ENCODE measurements around the gene THSD8. TPM values are rescaled to one million over a fixed set of nuclear protein-coding genes. Genes with fewer than 3 reads are reported as not detected.
A peak's percentile ranks its signal among the peaks of the same experiment; 100 is the strongest.
"Not testable (repeated sequence)": the region's sequence is repeated elsewhere in the genome, so short reads cannot be mapped to it uniquely, and the experiment has no call there.

THSD8 gene
- total RNA-seq, 1 donor from 2014 or later, result 0.82 TPM

DNA sequence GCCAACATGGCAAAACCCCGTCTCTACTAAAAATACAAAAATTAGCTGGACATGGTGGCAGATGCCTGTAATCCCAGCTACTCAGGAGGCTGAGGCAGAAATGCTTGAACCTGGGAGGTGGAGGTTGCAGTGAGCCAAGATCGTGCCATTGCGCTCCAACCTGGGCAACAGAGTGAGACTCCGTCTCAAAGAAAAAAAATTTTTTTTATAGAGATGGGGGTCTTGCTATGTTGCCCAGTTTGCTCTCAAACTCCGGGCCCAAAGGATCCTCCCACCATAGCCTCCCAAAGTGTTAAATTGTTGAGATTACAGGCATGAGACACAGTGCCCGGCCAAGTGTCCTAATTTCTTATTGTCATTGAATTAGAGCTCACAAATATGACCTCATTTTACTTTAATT is 15.3 kb downstream of the THSD8 start:
- not testable (repeated sequence) for FAIRE-seq; DNase-seq (ENCODE audit: low spot score in 2 of 2)

DNA sequence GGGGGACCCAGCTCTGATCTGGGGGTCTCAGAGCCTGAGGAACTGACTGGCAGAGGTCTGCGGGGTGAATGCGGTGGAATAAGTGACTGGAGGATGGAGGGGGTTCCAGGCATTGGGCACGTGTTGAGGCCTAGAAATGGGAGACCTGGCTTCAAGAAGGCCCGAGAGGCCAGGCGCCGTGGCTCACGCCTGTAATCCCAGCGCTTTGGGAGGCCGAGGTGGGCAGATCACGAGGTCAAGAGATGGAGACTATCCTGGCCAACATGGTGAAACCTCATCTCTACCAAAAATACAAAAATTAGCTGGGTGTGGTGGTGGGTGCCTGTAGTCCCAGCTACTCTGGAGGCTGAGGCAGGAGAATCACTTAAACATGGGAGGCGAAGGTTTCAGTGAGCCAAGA is 15.9 kb downstream of the THSD8 start:
- DNase-seq (ENCODE audit: low spot score in 2 of 2); FAIRE-seq: not testable (repeated sequence)

DNA sequence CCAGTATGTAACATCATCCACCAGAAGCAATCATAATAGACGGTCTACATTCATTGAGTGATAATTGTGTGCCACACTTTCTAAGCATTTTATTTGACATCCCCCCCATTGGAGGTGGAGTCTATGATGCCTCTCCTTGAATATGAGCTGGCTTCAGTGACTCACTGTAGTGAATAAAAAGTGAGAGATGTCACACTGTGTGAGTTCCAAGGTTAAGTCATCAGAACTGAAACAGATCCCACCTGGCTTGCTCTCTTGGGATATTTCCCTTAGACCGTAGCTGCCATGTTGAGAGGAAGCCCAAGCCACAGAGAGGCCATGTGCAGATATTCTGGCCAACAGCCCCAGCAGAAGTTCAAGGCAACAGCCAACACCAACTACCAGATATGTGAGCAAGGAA is 19.9 kb downstream of the THSD8 start:
- FAIRE-seq (no peak), DNase-seq (ENCODE audit: low spot score in 2 of 2) (no peak)

DNA sequence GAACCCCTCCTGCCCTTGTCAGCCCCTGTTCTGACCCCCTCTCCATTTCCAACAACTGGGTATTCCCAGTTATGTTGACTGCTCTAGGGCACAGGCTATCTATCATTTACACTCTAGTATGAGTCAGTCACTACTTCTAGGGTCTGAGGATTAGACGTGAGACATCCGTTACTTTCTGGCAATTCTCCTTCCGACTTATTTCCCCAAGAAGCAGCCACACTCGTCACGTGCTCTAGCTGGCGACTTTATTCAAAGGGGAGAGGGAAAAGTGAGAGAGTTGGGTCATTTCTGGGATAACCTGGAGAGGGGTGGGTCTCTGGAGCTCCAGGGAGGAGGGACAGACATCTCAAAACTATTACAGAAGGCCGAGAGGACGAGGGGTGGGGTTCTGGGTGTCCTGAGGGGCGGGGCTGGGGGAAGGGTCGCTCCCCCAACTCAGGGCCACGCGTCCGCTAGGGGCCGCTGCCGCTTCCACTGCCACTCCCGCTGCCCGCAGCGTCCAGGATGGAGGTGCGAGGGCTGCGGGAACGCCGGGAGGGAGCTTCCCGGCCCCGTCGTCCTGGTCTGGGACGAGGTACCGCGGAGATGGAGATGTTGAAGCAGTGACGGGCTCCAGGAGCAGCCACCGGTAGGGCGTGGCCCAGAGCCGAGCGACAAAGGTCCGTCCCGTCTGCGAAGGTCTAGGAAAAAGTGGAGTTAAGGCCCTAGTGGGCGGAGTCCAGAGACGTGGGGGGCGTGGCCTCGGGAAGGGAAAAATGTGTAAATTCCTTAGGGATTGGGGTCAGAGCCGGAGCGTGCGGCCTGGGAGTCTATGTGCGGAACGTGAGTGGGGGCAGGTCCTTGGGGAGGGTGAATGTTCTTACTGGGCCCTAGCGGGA is 23.6 kb downstream of the THSD8 start:
- FAIRE-seq (no peak), DNase-seq (ENCODE audit: low spot score in 2 of 2) (peak in 1 of 2 donors; percentile 15)

DNA sequence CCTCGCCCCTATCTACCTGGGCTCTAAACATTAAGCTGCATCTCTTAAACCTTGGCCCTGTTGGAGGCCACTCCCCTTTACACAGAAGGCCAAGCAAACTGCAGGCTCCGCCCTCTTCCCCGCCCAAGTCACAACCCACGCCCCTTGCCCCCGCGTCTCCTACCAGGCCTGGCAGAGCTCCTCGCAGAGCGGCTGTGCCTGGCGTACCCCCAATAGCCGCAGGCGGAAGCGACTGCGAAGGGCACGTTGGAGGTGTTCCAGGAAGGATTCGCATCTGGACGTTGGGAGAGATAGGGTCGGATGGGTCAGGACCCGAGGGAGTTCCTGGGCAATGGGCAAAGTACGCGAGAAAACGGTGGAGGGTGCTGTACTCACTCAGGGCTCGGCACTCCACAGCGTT is 26.6 kb downstream of the THSD8 start:
- no peak for DNase-seq (ENCODE audit: low spot score in 2 of 2)
- no peak for FAIRE-seq

DNA sequence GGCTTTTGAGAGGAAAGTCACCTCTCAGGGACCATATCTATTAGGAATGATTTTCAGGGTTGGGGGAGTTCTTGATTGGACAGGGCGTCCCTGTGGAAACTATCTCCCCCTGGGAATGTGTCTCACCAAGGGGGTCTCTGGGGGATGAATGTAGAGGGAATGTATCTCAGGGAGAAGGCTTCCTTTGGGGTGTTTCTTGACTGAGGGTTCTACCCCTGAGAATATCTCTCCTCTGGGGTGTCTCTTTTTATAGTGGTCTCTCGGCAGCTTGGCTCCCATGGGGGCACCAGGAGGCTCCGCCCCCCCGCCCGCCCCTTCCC is 31.5 kb downstream of the THSD8 start:
- FAIRE-seq (no peak), DNase-seq (ENCODE audit: low spot score in 2 of 2) (no peak)

DNA sequence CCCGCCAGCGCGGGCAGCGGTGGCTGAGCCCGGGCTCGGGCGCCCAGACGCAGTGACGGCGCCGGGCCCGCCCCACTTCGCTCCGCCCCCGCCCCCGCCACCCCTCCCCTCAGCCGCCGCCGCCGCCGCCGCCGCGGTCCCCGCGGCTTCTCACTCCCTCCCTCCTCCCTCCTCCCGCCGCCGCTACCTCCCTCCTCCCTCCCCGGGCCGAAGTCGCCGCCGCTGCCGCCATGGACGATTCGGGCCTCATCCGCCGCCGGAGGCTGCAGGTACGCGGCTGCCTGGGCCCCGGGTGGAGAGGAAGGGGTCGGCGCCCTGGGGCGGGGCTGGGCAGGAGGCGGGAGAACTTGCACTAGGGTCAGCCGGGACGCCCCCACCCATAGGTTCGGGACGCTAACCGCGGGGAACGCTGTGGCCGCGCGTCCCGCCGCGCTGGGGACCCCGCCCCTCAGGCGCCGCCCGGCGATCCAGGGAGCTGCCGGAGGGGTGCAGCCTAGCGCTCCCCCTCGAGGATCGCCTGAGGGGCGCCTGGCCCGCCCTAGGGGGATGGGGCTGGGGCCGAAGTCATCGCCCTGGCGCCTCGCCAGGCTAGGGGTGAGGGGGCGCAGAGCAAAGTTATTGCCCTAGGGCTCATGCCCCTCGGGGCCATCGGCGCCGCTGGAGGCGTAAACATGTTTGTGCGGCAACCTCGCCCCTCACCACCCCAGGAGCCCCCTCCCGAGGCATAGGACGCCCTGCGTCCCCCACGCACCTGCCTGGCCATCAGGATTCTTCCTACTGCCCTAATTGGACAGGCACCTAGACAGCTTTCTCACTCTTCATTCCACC is 32.1 kb downstream of the THSD8 start:
- FAIRE-seq (no peak), DNase-seq (ENCODE audit: low spot score in 2 of 2) (peak in 1 of 2 donors; percentile 69)

DNA sequence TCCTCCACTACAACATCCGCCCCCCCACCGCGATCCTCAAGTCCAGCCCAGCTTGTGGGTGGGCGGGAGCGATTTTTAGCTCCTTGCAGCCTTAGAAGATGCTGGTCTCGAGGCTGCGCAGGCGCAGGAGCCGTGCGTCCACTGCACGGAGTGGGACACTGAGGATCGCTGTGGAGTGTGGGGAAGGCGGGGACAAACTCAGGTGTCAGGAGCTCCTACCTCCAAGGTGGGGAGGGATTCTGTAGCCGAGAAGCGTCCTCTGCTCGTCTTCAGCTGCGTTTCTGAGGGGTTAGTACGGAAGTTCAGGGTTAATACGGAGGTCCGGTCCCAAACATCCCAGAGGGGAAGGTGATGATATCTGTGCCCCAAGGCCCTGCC is 32.7 kb downstream of the THSD8 start, which contains the start of gene RTBDN:
Gene RTBDN, minus strand, starts transcription at position 14 of the 378 bp plus-strand sequence. CDS start 4,600 bp downstream, outside the sequence.
- no peak for DNase-seq (ENCODE audit: low spot score in 2 of 2)
- FAIRE-seq, result no peak

DNA sequence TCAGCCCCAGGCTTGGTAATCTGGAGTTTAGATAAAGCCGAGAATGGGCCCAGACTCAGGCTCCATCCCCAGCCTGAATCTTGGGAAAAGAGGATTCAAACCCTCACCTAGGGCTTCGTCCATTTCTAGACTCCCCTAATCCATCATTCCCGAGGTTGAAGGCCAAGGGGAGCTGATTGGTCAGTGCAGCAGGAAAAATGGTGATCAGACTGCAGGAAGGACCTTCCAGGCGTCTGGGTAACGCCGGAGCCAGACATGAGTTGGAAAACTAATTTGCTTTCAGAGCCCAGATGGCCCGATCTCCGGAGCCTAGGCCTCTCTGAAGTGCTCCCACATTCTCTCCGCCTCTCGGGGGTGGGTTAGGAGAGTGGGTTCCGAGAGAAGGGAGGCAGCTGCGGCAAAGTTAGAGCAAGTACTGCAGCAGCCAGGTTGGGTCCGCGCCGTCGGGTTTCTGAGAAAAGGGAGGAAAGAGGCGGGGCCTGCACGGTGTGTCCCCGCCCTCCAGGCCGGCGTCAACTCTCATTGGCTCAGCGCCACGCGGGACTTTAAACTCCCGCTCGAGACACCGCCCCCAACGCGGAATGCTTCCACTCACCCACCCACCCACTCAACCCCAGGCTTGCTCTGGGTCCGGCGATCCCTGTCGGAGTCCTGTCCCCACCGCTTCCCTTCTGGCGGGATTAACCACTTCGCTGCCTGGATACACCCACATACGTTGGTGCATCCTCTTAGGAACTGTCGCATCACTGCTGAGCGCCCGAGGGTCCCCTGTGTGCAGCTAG is 33.3 kb downstream of the THSD8 start:
- DNase-seq (ENCODE audit: low spot score in 2 of 2), result no peak
- FAIRE-seq, result no peak

DNA sequence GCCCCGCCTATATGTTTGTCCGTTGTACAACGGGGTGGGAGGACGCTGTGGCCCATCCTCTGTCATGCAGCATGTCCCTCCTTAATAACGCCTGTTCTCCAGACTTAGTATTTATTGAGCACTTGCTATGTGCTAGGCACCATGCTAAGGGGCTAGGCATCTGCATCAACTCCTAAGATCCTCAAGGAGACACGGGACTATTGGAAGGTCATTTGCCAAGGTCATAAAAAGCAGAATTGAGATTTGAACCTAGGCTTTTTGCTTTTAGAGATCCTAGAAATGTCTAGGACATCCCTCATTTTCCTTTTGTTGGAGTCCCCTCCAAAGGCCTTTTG is 34.6 kb downstream of the THSD8 start:
- DNase-seq (ENCODE audit: low spot score in 2 of 2) (no peak), FAIRE-seq (no peak)

DNA sequence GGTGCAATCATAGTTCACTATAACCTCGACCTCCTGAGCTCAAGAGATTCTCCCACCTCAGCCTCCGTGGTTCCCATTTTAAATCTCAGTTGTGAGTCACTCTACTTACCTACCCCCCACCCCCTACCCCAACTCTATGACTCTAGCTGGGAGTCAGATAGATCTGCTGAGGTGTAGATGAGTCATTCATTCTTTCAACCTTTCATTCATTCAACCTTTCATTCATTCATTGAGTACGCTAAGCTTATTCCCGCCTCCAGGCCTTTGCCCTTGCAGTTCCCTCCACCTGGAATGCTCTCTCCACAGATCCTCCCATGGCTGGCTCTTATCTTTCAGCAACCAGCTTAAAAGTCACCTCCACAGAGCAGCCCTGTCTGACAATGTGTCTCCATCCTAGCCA is 35.4 kb downstream of the THSD8 start:
- DNase-seq (ENCODE audit: low spot score in 2 of 2), result no peak
- FAIRE-seq, result no peak

DNA sequence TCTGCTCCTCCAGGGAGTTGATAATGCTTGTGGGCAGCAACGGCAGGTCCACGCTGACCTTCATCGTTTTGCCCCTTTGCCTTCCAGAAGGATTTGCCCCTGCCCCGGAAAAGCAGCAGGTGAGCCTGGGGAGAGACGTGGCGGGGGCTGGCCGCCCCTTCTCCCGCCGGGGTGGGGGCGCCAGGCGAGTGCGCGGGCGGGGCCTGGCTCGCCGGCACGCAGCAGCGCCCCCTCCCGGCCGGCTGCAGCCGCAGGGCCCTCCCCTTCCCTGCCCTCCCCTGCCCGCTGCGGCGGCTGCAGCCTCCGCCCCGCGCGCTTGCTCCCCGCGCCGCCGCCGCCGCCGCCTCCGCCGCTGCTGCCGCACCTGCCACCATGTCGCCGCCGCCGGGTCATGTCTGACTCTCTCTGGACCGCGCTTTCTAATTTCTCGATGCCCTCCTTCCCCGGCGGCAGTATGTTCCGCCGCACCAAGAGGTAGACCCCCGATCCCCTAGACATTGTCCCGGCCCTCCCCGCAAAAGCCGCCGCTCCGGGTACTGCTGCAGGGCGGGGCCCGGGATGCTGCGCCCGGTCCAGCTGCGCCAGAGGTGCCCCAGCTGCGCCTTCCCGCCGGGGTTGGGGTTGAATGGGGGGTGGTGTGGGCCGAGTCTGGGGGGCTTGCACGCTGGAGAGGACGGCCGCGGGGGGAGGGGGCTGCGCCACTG is 36.5 kb downstream of the THSD8 start, which contains the start of gene MAST1:
Gene MAST1, plus strand, starts transcription at position 334 of the 704 bp plus-strand sequence. Its CDS starts 58 bp downstream, at position 392.
- DNase-seq (ENCODE audit: low spot score in 2 of 2) (peak; percentile 85 to 90), FAIRE-seq (no peak)

DNA sequence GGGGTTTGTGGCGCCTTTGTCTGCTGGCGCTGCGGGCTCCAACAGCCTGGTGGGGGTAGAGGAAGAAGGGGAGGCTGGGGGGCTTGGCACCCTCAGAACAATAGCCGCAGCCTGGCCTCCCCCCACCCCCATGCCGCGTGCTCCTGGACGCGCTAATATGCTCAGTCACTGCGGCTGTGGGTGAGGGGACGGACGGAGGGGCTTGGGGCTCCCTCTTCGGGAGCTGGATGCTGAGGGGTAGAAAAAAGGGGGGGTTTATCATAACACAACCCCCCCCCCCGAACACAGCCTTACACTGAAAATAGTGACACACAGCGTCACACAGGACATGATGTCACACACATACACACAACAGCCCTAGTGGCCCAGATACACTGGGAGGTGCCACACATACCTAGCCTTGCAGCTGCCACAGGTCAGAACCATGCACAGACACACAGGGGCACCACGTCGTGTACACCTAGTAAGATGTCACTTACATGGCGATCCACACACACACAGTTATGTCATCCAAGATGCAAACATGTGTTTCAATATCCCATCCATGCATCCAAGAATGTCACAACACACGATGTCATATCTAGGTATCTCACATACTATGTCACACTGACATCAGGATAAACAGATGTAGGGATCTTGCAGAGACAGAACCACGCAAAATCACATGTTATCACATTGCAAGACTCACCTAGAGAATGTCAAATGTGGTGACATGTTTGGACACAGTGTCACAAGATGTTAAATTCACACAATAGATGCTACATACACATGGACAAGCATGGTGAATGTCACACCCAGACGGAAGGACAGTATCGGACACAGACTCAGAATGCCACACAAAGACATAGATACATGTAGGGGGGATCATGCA is 37.3 kb downstream of the THSD8 start:
- FAIRE-seq, result no peak
- no peak for DNase-seq (ENCODE audit: low spot score in 2 of 2)

DNA sequence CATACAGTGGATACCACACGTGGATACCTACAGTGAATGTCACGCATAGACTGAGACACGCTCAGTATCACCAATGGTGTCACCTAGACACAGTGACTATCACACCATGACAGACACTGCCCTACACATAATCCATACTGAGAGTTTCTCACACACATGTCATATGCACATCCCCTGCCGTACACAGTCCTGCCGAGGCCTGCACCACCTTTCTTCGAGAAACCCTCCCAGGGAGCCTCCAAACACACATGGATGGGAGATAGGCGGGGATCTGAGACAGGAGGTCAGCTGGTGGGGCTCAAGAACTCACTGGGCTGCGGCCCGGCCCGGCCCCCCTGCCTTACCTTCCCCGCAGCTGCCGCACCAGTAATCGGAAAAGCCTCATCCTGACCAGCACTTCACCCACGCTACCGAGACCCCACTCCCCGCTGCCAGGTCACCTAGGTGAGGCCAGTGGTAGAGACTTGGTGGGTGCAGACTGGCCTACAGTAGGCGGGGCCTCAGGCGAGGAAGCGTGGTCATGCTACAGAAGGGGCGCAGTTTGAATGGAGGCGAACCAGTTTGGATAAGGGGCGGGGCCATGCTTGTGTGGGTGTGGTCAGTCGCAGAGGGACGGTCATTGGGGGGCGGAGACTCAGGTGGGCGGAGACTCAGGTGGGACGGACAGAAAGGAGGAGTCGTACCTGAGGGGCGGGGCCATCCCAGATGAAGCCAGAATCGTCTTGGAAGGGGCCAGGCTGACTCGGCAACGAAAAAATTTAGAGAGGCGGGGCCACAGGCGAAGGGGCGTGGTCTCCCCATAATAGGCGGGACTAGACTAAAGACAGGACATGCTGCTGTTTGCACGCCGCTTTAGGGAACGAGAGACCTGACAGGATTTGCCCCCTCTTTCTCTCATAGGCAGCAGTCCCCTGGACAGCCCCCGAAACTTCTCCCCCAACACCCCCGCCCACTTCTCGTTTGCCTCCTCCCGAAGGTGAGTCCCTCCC is 38.5 kb downstream of the THSD8 start:
- FAIRE-seq (no peak), DNase-seq (ENCODE audit: low spot score in 2 of 2) (no peak)

DNA sequence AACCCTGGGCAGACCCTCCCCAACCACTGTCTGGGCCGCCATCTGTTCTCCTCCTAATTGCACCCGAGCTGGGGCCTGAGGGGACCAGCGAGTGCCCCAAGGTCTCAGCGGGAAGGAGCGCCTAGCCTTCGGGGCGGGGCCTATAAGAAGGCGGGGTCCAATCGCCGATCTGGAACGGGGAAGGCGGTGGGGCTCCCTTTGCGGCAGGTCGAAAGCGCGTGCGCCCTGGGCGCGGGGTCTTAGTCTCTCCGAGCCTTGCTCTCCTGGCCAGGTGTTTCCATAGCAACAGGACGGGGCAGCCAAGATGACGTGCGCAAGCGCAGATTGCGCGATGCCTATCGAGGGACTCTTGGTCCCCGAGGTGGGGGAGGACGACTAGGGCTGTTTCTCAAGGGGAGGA is 39.2 kb downstream of the THSD8 start:
- no peak for DNase-seq (ENCODE audit: low spot score in 2 of 2)
- FAIRE-seq, result no peak

DNA sequence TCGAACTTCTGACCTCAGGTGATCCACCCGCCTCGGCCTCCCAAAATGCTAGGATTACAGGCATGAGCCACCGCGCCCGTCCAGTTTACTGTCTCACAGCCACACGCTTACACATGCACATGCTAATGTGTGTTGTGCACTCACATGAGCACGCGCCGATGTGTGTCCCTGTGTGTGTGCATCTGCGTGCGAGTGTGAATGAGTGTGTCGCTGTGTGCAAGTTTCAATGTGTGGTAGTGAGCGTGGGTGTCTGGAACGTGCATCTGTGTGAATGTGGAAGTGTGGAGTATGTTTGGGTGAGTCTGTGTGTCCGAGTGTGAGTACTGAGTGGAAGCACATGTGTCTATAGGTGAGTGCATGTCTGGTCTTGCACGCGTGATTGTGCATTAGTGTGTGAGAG is 40.6 kb downstream of the THSD8 start:
- DNase-seq (ENCODE audit: low spot score in 2 of 2) (no peak), FAIRE-seq (no peak)

DNA sequence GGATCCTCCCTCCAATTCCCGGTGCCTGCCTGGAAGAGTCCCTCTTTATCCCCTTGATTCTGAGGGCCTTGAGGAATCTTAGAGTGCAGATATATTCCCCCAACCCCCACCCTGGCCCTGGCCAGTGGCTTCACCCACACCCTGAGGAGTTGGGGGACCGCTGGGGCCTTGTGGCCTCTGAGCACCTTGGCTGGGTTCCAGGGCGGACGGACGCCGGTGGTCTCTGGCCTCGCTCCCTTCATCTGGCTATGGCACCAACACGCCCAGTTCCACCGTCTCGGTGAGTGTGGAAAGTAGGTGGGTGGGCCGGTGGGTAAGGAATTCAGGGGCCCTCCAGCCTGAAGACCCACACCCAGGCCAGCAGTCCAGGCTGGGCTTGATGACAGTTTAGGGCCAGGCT is 41.5 kb downstream of the THSD8 start:
- DNase-seq (ENCODE audit: low spot score in 2 of 2), result no peak
- no peak for FAIRE-seq

All from frontal cortex (tissue), 4 donors.